ENCODE results near the gene DIS3.

DNA sequence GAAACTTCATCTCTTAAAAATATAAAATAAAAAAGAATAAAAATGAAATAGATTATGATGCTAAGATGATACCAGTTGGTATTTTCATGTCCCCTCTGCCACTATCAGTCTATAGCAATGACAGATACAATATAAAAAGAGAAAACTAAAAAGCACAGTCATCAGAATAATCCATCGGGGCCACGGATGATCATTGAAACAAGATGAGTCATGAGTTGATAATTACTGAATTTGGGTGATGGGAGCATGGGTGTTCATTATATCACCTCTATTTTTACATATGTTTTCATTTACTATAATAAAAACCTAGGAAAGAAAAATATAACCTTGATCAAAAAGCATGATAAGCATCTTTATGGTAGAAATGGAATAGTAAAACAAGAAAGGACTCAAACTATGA is 41.4 kb upstream of the DIS3 start:
- TF ChIP-seq, protein P1, sequence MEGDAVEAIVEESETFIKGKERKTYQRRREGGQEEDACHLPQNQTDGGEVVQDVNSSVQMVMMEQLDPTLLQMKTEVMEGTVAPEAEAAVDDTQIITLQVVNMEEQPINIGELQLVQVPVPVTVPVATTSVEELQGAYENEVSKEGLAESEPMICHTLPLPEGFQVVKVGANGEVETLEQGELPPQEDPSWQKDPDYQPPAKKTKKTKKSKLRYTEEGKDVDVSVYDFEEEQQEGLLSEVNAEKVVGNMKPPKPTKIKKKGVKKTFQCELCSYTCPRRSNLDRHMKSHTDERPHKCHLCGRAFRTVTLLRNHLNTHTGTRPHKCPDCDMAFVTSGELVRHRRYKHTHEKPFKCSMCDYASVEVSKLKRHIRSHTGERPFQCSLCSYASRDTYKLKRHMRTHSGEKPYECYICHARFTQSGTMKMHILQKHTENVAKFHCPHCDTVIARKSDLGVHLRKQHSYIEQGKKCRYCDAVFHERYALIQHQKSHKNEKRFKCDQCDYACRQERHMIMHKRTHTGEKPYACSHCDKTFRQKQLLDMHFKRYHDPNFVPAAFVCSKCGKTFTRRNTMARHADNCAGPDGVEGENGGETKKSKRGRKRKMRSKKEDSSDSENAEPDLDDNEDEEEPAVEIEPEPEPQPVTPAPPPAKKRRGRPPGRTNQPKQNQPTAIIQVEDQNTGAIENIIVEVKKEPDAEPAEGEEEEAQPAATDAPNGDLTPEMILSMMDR (conservative IDR thresholded peaks at IDR 0.05 in 1 of 2, IDR thresholded peaks at IDR 0.05 in 1 of 2; ENCODE audit: low read depth in 1 of 2, low read length in 2 of 2): no peak
- no peak for TF ChIP-seq EZH2 (IDR thresholded peaks at IDR 0.05; ENCODE audit: low read length, missing control alignments)
